NCI-H1105 (cell line): ENCODE data around the gene TRAPPC10.

ENCODE experiments used
- DNase-seq: peaks from one replicate; lab custom pipeline; 2025; lab: John Stamatoyannopoulos, UW

Gene TRAPPC10

DNA sequence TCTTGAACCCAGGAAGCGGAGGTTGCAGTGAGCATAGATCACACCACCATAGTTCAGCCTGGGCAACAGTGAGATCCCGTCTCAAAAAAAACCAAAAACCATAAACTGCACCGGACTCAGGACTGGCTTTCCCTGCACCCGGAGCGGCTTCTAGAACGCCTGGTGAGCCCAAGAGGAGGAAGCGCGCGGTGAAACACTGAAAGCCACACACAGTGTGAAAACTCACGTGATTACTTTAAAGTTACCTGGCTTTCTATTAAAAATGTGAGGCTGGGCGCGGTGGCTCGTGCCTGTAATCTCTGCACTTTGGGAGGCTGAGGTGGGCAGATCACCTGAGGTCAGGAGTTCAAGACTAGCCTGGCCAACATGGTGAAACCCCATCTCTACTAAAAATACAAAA is 7.0 kb upstream of the TRAPPC10 start:
- DNase-seq: no peak

DNA sequence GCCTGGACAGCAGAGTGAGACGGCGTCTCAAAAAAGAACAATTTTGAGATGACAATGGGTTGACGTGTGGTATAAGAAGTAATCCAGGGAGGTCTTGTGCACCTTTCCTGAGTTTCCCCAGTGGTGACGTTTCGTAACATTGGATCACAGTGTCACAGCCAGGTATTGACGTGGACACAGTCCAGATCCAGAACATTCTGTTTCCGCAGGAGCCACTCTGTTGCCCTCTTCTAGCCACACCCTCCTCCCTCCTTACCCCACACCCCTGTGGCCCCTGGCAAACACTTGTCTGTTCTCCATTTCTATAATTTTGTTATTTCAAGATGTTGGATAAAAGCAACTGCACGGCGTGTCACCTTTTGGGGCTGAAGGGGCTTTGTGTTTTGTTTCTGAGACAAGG is 6.5 kb upstream of the TRAPPC10 start:
- DNase-seq: no peak

DNA sequence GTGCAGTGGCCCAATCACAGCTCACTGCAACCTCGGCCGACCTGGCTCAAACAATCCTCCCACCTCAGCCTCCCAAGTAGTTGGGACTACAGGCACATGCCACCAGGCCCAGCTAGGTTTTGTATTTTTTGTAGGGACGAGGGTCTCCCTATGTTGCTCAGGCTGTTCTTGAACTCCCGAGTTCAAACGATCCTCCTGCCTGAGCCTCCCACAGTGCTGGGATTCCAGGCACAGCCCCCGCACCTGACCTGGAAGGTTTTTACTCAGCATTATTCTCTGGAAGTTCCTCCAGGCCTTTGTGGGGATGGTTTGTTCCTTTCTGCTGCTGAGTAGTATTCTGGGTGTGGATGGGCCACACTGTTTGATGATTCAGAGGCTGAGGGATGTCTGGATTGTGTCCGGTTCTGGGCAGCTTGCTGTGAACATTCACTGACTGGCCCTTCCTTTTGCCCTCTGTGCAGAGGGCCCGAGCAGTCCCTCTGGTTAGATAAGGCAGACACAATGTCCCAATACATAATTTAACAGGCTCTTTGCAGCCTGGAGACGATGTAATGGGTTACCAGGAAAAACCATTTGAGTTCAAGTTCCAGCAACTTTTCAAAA is 6.0 kb upstream of the TRAPPC10 start:
- DNase-seq: no peak

DNA sequence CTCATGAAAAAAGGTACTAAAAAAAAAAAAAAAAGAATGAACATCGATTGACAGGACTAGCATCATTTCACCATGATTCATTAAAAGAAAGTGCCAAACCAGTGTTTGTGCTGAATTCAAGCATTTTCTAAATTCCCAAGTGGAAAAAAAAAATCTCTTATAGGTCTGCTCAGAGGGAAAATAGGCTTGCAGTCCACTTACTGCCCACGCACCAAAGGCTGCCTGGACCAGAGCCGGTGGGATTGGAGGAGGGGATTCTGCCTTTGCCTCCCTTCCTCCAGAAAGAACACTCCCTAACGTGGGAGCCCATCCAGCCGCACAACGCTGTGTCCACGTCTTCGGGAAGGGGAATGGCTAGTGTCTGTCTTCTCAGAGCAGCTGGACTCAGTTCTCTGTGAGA is 5.5 kb upstream of the TRAPPC10 start:
- DNase-seq: no peak

DNA sequence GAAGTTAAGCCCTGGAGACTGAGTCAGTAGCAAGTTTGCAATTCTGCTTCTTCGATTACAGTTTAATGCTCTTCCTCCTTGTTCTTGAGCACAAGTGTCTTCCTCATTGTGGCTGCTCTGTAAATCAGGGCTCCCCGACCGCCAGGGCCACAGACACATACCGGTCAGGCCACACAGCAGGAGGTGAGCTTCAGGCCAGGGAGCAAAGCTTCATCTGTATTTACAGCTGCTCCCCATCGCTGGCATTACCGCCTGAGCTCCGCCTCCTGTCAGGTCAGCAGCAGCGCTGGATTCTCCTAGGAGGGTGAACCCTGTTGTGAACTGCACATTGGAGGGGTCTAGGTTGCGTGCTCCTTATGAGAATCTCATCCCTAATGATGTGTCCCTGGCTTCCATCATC is 1.7 kb upstream of the TRAPPC10 start:
- no peak for DNase-seq

DNA sequence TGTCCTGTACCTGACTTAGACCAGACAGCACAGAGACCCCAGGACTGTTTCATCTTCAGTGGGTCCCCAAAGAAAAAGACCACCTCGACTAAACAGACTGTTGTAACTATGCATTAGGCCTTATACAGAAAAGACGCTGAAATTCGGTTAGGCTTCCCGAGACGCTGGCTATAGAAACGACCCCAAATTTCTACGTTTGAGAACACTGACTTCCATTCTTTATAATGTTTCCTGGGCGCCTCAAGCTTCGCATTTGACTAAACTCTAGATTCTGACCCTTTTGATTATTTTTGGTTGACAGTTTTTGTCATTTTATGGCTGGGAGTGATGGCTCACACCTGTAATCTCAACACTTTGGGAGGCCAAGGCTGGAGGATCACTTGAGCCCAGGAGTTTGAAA is 986 bp upstream of the TRAPPC10 start:
- DNase-seq: no peak

DNA sequence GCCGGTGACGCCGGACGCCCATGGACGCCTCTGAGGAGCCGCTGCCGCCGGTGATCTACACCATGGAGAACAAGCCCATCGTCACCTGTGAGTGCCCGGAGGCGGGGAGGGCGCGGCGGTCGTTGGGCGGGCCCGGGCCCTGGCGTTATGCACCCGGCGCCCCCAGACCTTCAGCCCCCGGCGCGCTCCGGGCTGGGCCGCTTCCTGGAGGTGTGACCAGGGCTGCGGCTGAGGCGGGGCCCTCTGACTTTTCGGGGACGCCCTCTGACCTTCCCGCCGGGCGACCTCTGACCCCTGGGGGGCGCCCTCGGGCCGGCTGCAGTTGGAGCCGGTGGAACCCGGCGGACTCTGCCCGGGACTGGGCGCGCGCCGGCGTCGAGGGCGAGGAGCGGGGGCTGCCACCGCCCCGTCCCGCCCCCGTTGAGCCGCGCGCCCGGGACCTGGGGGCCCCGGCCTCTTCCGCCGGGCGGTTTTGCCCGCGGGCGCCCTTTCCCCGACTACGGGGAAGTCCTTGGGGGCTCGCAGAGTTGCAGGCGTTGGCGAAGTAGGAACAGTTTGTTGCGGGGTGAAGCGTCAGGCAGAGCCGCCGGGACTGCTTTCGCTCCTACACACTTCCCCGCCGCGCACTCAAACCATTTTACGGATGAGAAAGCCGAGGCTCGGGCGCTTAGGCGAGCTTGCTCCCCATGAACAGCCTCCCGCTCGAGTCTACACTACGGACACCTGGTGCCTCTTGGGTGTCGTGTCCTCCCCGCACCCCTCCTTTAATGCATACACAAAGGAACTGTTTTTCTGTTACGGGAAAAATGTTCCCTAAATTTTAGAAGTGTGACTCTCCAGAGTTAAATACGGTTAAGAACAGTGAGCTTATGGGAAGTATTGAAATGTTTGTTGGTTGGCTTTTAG is 618 bp downstream of the TRAPPC10 start:
- DNase-seq: peak; percentile 45

DNA sequence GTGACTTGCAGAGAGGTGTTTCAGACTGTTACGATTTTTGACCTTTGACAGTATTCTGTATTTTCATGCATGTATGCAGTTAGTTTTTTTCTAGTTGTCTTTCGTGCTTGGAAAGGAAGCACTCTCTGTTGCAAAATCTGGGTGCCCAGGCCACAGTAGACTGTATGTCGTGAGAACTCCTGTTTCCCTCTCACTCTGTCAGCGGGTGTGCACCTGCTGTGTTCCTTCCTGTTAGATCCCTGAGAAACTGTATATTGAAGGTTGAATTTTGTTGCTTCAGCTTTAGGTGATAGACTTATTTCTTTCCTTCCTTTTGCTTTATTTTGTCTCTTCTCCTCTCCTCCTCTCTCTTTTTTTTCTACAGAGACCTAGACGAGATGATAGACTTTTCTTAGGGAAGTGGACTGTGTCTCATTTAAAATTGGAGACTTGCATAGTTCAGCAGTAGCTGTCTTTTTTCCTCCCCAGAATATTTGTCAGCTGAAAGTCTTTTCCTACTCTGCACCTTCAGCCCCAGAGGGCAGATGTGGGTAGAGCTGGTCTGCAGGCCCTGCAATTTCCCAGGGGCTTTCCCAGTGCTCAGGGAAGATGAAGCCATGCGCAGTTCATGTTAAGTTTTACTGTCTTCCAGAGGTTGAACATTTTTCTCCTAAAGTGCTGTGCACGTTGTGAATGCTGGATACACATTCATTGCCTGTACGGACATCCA is 1.4 kb downstream of the TRAPPC10 start:
- no peak for DNase-seq

DNA sequence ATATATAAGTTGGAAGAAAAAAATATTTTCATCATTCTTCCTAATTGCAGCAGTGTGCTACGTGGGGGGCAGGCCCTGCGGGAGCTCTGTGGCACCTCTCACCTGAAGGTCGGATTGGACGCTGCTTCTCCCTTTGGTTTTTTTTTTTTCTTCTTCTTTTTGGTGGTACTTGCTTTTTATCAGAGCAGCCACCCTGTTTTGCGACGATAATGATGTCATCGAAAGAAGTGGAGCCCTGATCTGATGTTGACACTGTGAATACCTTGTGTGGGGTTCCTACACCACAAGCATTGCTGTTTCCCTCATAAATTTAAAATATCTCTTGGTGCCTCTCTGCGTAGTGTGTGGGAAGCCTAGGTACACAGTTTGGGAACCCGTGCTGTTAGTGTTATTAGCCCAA is 5.5 kb downstream of the TRAPPC10 start:
- DNase-seq: no peak

DNA sequence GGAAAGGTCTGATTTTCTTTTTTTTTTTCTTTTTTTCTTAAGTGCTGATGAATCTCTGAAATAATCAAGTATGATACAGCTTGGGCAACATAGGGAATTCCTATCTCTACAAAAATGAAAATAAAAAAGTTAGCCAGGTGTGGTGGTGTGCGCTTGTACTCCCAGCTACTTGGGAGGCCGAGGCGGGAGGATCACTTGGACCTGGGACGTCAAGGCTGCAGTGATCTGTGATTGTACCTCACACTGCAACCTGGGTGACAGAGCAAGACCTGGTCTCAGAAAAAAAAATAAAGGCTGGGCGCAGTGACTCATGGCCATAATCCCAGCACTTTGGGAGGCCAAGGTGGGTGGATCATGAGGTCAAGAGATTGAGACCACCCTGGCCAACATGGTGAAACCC is 6.0 kb downstream of the TRAPPC10 start:
- no peak for DNase-seq

DNA sequence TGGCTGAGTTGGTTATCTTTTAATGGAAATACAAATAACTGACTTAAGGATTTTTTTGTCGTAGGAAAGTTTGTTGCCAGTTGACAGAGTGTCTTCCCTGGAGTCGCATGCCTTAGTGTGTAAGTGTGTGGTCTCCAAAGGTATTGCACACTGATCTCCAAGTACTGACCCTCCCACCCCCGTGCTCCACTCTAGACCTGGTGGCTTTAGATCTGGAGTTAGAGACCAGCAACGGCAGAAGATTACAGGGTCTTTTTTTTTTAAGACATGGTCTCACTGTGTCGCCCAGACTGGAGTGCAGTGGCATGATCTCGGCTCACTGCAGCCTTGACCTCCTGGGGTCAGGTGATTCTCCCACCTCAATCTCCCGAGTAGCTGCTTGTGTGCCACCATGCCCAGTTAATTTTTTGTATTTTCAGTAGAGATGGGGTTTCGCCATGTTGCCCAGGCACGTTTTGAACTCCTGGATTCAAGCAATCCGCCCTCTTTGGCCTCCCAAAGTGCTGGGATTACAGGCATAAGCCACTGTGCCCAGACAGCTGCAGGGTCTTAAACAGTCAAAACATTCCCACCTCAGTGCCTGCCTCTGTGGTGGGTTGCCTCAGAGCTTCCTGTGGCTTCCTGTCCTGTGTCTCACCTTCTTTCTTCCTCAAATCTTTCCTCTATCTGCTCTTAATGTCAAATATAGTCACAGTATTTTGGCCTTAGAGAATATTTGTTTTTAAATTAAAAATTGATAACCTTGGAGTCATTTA is 6.9 kb downstream of the TRAPPC10 start:
- no peak for DNase-seq

DNA sequence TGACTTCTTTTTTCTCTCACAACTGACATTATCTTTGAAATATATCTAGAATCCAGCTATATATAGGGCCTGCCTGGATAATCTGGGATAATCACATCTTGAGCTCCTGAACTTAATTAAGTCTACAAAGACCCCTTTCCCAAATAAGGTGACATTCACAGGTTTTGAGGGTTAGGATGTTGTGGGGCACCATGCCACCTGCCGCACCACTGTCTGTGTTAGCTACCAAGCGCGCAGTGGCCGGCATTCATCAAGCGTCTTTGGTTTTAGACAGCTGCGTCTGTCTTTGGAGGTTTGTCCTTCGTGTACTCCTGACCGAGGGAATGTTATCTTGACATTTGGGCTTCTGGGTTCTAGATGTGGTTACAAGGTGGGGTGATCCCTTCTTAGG is 7.5 kb downstream of the TRAPPC10 start:
- DNase-seq: no peak

DNA sequence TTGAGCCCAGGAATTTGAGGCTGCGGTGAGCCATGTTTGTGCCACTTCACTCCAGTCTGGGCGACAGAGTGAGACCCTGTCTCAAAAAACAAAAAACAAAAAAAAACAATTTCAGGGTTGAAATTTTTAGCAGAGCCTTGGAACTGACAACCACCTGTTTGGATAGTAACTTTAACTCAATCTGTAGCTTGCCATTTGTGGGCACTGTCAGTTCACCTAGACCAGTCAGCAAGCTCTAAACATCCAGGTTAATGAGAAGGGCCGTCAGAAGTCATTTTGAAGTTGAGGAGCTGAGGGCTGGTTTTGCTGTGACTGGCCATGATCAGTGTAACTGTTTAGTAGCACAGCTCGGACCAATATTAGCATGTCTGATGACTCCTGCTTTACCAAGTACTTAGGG is 8.4 kb downstream of the TRAPPC10 start:
- DNase-seq: no peak

DNA sequence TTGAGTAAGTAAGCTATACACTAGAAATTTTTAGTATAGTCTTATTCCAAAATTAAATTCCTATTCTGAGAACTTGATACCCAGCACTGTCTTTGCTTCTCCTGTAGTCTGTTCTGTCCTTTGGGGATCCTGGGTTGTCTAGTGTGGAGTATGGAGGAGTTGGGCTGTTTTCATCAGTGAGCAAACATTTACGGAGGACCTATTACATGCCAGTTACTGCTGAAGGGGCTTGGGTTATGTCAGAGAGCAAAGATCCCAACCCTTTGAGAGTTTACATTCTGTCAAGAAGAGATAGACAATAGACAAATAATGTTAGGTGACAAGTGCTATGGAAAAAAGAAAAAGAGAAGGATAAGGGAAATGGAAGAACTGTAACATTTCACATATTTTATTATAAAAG is 9.0 kb downstream of the TRAPPC10 start:
- no peak for DNase-seq

DNA sequence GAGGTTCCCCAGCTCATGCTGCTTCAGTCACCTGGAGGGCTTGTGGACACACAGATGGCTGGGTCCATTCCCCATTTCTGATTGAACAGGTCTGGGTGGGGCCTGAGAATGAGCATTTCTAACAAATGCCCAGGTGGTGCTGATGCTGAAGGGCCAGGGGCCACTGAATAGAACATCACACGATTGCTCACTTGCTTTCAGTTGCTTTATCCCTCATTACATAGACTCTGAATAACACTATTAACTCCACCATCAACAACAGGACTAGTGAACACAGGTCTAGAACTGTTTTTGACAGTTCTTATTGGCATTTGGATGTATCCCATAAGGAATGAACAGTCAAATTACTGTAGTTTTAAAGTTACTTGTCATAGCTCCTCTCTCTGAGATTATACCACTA is 12.1 kb downstream of the TRAPPC10 start:
- DNase-seq: no peak

DNA sequence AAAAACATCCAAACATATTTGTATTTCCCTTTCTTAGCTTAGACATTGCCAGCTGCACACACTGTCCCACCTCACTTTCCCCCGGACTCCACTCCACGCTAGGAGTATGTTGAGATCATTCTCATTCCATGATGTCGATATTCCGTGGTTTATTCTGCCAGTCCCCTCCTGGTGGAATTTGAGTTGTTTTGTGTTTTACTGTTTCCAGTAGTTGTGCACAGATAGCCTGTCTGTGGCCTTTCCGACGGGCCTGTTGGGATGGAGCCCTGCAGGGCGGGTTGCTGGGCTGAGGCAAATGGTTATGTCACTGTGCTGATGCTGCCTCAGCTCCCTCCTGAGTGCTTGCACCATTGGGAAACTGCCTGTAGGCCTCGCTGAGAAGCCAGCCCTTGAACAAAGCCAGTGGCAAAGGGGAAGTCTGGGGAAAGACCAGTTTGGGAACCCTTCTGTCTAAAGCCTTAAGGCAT is 12.8 kb downstream of the TRAPPC10 start:
- DNase-seq: no peak

DNA sequence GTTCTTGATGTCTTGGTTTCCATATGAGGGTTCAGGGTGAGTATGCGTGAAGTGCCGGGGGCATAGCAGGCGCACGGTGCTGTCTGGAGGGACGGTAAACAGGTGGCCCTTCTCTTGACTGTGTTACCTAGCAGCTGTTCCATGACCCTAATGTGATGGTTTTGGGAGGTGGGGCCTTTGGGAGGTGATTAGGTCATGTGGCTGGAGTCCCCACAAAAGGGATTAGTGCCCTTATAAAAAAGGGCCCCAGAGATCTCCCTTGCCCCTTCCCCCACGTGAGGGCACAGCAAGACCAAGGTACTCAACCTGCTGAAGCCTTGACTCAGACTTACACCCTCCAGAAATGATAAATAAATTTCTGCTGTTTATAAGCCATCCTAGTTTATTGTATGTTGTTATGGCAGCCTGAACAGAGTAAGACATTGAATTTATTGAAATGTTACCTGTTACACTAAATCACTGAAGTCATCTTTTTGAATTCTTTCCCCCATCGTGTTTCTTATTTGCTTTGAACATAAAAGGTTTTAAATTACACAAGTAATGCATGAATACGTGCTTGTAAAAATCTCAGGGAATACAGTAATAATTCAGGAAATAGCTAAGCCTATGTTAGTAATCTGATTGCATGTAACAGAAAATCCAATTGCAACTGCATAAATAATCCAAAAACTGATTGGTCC is 15.6 kb downstream of the TRAPPC10 start:
- DNase-seq: no peak

DNA sequence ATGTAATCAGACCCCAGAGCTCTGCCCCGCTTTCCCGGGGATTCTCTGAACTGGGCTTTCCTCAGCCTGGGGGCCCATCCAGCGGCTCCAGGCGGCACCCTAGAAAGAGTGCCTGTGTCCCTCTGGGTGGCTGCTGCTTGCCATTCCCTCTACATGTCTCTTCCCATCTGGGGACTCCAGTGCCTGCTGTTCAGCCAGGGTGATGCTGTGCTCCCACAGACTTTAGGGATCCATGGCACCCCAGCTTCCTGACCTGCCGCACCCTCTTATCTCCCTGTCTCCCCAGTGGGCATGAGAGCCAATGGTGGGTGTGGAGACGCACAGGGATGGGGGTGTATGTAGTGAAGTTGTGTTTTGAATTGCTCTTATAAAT is 16.2 kb downstream of the TRAPPC10 start:
- no peak for DNase-seq

DNA sequence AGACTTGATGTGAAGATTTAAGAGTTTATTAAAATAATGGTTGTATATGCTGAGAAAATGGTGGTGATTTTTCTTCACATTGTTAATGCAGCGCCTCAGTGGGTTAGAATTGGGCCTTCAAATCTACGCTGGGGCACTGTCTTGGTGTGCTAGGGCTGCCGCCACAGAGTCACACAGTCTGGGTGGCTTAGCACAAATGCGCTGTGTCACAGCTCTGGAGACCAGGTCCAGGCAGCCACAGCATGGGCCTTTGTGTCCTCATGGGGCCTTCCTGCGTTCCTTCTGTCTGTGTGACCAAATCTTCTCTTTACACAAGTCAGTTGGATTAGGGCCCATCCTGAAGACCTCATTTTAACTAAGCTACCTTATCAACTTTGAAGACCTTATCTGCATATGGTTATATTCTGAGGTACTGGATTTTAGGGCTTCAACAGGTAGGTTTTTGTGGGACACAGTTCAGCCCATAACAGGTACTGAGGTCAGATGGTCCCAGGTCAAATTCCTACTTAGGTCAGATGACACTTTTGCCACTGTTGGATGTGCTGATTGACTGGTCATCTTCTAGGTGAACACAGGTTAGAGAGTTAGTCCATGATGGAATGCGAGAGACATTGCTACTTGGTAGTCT is 17.5 kb downstream of the TRAPPC10 start:
- no peak for DNase-seq

DNA sequence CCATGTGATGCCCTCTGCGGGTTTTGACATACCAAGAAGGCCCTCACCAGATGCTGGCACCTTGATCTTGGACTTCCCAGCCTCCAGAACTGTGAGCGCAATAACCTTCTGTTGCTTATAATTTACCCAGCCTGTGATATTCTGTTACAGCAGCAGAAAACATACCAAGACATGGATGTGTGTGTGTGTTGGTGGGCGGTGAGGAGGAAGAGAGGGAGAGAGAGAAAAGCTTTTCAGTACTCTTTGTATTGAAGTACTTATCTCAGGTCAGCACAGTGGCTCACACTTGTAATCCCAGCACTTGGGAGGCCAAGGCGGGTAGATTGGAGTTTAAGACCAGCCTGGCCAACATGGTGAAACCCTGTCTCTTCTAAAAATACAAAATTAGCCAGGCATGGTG is 23.1 kb downstream of the TRAPPC10 start:
- DNase-seq: no peak

DNA sequence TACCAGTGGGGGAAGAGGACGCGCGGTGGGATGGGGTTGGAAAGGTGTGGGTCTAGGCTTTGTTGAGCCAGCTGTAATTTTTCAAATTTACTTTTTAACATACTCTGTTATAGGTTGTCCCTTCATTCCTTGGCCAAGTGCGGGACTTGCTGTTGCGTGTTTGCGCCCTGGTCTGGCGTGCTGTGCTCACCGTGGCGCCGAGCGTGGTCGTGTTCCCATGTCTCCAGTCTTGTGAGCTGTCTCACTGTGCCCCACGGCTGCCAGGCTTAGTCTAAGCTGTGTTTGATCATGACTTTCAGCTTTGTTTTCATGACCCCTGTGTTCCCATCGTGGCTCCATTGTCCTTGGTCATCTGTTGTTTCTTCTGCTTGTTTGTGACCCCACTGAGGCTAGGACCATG is 26.0 kb downstream of the TRAPPC10 start:
- DNase-seq: no peak
